22Rv1 (cell line): ENCODE data around the gene LRRC1.

Experiments
- CTCF ChIP-seq: fragments of 450-650 bp; IDR thresholded peaks from 2 replicates; pipeline ENCODE4 v1.5.1; 2017; ENCODE audit warnings: mild to moderate bottlenecking
- ZFX ChIP-seq: fragments of 450-650 bp; IDR thresholded peaks from 2 replicates; pipeline ENCODE4 v1.6.1; 2017; ENCODE audit warnings: antibody characterized with exemption, borderline replicate concordance

DNA sequence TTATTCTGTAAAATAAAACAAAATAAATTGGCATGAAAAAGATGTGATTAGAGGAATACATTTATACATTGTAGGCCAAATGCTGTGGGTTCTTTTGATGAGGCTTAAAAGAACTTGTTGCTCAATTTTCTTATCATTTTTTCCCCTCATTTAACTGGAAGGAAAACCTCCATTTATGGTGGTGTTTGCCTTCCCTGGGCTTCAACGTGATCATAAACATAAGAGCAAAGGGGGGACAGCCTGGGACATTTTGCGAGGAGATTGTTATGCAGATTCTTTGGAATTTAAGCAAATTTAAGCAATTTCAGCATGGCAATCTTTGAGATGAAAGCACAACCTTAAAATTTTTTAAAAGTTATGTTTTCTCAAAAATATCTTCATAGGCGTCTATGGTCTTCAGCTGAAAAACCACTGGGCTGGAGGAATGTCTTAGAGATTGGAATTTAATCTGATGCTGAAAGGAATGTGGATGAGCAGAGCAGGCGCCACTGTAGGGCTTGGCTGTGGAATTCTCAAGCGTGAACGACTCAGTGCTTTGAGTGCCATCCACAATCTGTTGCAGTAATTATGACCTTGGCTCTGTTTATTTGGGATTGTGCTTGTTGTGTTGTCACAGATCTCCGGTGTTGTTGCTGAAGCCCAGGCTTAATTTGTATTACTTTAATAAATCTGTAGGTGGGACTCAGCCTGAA is 167.0 kb downstream of the LRRC1 start:
- TF ChIP-seq CTCF (no peak), ZFX (no peak)
